Gastroesophageal sphincter (tissue), 3 donors: Measurements from ENCODE around the gene ADAMTS2.

Source experiments
- EP300 ChIP-seq: sonication (generic); formaldehyde crosslinking; IDR thresholded peaks from one replicate; pipeline ENCODE4 v1.6.1; 2017; ENCODE audit warnings: antibody characterized with exemption, mild to moderate bottlenecking
- TF ChIP-seq, protein P1 (sequence below), 4 experiments: fragments of 200-600 bp in 2 of 4; fragments of 450-650 bp in 2 of 4; sonication (generic) in 1 of 4; IDR thresholded peaks; one replicate each; pipeline ENCODE4 v1.5.1; 2017 to 2019; ENCODE audit warnings: antibody characterized with exemption in 4 of 4, mild to moderate bottlenecking in 2 of 4, moderate library complexity in 2 of 4

GRCh38 chr5:179306191-179307012 is 38.9 kb downstream of the ADAMTS2 start:
- TF ChIP-seq, protein P1, sequence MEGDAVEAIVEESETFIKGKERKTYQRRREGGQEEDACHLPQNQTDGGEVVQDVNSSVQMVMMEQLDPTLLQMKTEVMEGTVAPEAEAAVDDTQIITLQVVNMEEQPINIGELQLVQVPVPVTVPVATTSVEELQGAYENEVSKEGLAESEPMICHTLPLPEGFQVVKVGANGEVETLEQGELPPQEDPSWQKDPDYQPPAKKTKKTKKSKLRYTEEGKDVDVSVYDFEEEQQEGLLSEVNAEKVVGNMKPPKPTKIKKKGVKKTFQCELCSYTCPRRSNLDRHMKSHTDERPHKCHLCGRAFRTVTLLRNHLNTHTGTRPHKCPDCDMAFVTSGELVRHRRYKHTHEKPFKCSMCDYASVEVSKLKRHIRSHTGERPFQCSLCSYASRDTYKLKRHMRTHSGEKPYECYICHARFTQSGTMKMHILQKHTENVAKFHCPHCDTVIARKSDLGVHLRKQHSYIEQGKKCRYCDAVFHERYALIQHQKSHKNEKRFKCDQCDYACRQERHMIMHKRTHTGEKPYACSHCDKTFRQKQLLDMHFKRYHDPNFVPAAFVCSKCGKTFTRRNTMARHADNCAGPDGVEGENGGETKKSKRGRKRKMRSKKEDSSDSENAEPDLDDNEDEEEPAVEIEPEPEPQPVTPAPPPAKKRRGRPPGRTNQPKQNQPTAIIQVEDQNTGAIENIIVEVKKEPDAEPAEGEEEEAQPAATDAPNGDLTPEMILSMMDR (IDR thresholded peaks at IDR 0.05) = no peak
- TF ChIP-seq EP300 = no peak
